Astrocyte of the cerebellum (primary cell): ENCODE data around the gene CDH8.

ENCODE experiments used
- DNase-seq: peaks from one replicate; pipeline ENCODE4 v3.0.0-alpha.2; 2011; ENCODE audit warnings: low read depth
- H3K4me3 ChIP-seq: 2 replicates; pipeline ENCODE4 v1.5.1; 2011; ENCODE audit warnings: mild to moderate bottlenecking, low read depth, low read length, moderate library complexity
- CTCF ChIP-seq: IDR thresholded peaks from 2 replicates; pipeline ENCODE4 v1.5.1; 2012; ENCODE audit warnings: low read length, low read depth, moderate library complexity, mild to moderate bottlenecking; ENCODE audit errors: missing control alignments
- in situ Hi-C: cut with HindIII; loops from 2 replicates; pipeline ENCODE4 v1.10.0; 2017; ENCODE audit warnings: low sequenced_read_pairs

The CDH8 gene

GRCh38 chr16:62020681-62021080 is 15.6 kb downstream of the CDH8 start:
- TF ChIP-seq CTCF: no peak
- DNase-seq: no peak
- in situ Hi-C loops: no loop called here
- H3K4me3 ChIP-seq: no peak overlapping the region

- no peak for TF ChIP-seq CTCF
- in situ Hi-C loops: no loop called here
- H3K4me3 ChIP-seq: no peak overlapping the region
- no peak for DNase-seq
Measured at GRCh38 chr16:62019851-62020250, 16.4 kb downstream of the CDH8 start.

- H3K4me3 ChIP-seq: no peak overlapping the region
- in situ Hi-C loops: no loop called here
- DNase-seq: no peak
- TF ChIP-seq CTCF: no peak
Measured at GRCh38 chr16:62018301-62019060, 17.8 kb downstream of the CDH8 start.

- no peak for TF ChIP-seq CTCF
- in situ Hi-C loops: no loop called here
- no peak for DNase-seq
- no peak overlapping the region for H3K4me3 ChIP-seq
Measured at GRCh38 chr16:62014319-62014923, 21.8 kb downstream of the CDH8 start.

GRCh38 chr16:62010186-62010585 is 26.1 kb downstream of the CDH8 start:
- no peak for DNase-seq

GRCh38 chr16:61998460-61998859 is 37.8 kb downstream of the CDH8 start:
- in situ Hi-C loops: no loop called here
- H3K4me3 ChIP-seq: no peak overlapping the region
- no peak for TF ChIP-seq CTCF
- DNase-seq: no peak

More at GRCh38 chr16:62010186-62010585, 26.1 kb downstream of the CDH8 start:
- no peak overlapping the region for H3K4me3 ChIP-seq
- no peak for TF ChIP-seq CTCF
- in situ Hi-C loops: no loop called here
